ENCODE results near the gene KLHL26. TPM values are rescaled to one million over a fixed set of nuclear protein-coding genes. Genes with fewer than 3 reads are reported as not detected.
A peak's percentile ranks its signal among the peaks of the same experiment; 100 is the strongest.

The KLHL26 gene
- total and polyA plus RNA-seq, 2 of the 13 experiments (the other 11 are each of a cell fraction or from before 2014, with no cell fraction given): 1.5 to 1.7 TPM

DNA sequence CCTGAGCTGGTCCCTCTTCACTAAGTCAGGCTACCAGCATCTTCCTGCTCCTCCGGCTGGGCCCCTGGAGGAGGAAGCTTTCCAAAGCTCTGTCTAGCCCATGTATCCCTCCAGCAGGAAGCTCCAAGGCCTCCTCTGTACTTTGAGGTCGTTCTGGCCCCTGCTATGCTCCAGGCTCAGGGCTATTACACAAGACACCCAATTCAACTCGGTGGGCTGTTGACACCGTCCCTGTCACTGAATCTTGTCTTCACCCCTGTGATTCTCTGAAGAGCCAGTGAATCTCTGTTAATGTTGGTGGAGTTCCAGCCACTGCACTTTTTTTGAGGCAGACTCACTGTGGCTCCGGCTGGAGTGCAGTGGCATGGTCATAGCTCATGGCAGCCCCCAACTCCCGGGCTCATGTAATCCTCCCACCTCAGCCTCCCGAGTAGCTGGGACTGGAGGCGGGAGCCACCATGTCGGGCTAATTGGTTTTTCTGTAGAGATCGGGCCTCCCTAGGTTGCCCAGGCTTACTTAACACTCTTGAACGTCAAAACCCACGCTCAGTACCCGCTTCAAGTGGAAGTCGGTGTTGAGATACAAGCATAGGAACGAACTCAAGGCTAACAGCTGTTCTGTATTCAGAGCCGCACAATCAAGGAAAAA, 48.7 kb upstream of the KLHL26 start (continued):
- TF ChIP-seq, protein P1, sequence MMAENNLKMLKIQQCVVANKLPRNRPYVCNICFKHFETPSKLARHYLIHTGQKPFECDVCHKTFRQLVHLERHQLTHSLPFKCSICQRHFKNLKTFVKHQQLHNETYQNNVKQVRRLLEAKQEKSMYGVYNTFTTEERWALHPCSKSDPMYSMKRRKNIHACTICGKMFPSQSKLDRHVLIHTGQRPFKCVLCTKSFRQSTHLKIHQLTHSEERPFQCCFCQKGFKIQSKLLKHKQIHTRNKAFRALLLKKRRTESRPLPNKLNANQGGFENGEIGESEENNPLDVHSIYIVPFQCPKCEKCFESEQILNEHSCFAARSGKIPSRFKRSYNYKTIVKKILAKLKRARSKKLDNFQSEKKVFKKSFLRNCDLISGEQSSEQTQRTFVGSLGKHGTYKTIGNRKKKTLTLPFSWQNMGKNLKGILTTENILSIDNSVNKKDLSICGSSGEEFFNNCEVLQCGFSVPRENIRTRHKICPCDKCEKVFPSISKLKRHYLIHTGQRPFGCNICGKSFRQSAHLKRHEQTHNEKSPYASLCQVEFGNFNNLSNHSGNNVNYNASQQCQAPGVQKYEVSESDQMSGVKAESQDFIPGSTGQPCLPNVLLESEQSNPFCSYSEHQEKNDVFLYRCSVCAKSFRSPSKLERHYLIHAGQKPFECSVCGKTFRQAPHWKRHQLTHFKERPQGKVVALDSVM (CRISPR knock-in tag; IDR thresholded peaks at IDR 0.05): peak; percentile 46; the same call in 1 of the 2 replicates
- TF ChIP-seq SOX13 (IDR thresholded peaks at IDR 0.05) (no peak), SOX13 (CRISPR knock-in tag; conservative IDR thresholded peaks at IDR 0.05 in 1 of 2, IDR thresholded peaks at IDR 0.05 in 1 of 2) (0 out of 4 replicates have a peak, but pooled peaks of 1 of the 2 experiments have one; percentile 2), TOPORS (CRISPR knock-in tag; IDR thresholded peaks at IDR 0.05) (no peak), TP53 (CRISPR knock-in tag; conservative IDR thresholded peaks at IDR 0.05) (no peak), SAP130 (CRISPR knock-in tag; IDR thresholded peaks at IDR 0.05; ENCODE audit: low read depth) (peak; percentile 50; the same call in 1 of the 2 replicates)
- TF ChIP-seq, protein P2, sequence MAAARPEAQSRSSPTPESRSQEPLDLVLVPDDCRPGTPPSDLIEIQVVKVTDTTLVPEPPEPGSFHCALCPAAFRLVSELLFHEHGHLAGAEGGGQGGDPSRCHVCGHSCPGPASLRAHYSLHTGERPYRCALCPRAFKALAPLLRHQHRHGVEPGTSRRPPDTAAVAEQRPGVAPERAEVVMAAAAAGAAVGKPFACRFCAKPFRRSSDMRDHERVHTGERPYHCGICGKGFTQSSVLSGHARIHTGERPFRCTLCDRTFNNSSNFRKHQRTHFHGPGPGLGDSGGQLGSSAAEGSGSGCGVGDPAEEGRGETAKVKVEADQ (CRISPR knock-in tag; IDR thresholded peaks at IDR 0.05; ENCODE audit: borderline replicate concordance): no peak

DNA sequence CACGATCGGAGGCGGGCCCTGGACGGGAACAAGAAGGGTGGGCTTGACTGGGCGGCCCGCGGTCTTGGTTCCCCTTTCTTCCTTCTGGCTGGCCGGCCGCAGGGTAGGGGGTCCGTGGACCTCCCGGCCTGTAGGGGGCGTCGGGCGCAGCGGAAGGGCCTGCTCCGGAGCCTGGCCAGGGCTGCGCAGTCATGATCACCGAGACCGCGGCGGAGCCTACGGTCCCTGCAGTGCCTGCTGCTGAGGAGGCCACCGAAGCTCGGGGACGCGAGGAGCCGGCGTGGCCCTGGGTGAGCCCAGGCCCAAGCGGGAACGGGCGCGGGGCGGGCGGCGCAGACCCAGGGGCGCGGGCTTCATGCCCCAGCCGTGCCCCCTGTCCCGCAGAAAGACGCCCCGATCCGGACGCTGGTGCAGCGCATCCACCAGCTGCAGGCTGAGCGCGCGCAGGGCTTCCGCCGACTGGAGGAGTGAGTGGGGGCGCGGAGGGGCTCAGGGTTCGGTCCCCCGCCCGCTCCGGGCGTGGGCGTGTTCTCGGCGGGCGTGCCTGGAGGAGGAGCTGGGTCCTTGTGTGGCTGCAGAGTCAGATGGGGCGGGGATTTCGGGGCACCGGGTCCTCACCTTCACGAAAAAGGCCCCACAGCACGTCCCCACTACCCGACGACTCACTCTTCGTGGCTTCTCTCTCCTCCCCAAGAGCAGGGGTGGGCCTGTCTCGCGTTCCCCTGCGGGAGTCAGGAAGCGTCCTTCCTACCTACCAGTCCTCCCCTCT, 48.0 kb upstream of the KLHL26 start, which contains the start of gene REX1BD:
REX1BD (plus strand) TSS at position 188 of the 769 bp plus-strand sequence; CDS start at position 192, 4 bp downstream.
- Histone ChIP-seq H3K27me3 (ENCODE audit: control insufficient read depth in 1 of 2, insufficient read depth in 2 of 2, low read length in 2 of 2) (no peaks in the 10 kb centered on the region; a peak in 1 of 5 replicates), H3K4me1 (ENCODE audit: insufficient read depth, low read length) (peaks cover 33% of the 10 kb centered on the region), H3K4me3 (replicated peaks in 1 of 3; ENCODE audit: insufficient read depth in 1 of 3, low read depth in 2 of 3, low read length in 3 of 3) (peak within 1 kb of the TSS; percentile 59 to 85 (median 68)), H3K27ac (ENCODE audit: extremely low read length, insufficient read depth, low read length) (peak within 1 kb of the TSS; percentile 92), H3K36me3 (replicated peaks in 1 of 2; ENCODE audit: control insufficient read depth in 1 of 2, insufficient read depth in 2 of 2, low read length in 2 of 2) (peaks cover 0 to 9% of the 10 kb centered on the region in 2 experiments; a peak in 1 of 5 replicates), H4K20me1 (ENCODE audit: insufficient read depth, low read length) (no peaks in the 10 kb centered on the region), H3K9me3 (ENCODE audit: low read length) (no peaks in the 10 kb centered on the region), H2AFZ (ENCODE audit: low read length) (no peak within 1 kb of the TSS), H3K9ac (ENCODE audit: insufficient read depth, low read depth, low read length) (peak within 1 kb of the TSS; percentile 75), H3K4me2 (ENCODE audit: low read depth, low read length) (peak within 1 kb of the TSS; percentile 96), H3K79me2 (ENCODE audit: insufficient read depth, low read length) (no peaks in the 10 kb centered on the region)
- no peak for FAIRE-seq
- intact Hi-C loops (cut with micrococcal nuclease; ENCODE audit: unreplicated experiment): loop anchor here (1.0 to 2.0 kb wide), 2 partner anchors 86 to 120 kb away; no protein-coding TSS in a partner anchor
- ChIA-PET CTCF (ENCODE audit: low intra/inter-chr PET ratio, low total read pairs) (no interaction called here), POLR2A (interaction anchor here (0.7 to 3.2 kb wide), 26 partner anchors 10 to 365 kb away, joined by 3 to 74 read pairs (median 4); partner anchors contain the start of genes CRLF1, ELL, KXD1 and TMEM59L)
- BruUV-seq (replicated peaks): no TSS peak
- DNase-seq (ENCODE audit: low spot score): peak; percentile 78
- in situ Hi-C loops (cut with HindIII; ENCODE audit: extremely low pct_ligation_motif_present, low pct_unique_long_range_greater_than_20kb): no loop called here
- ATAC-seq: peak; percentile 84
- under 1% methylated on average over 22 of the region's 72 CpGs for whole genome bisulfite sequencing (ENCODE audit: low lambda C conversion rate)
- no peak for TF ChIP-seq EP300 (IDR thresholded peaks at IDR 0.05; ENCODE audit: low read depth in 2 of 2, low read length in 2 of 2)
- TF ChIP-seq EP300 (CRISPR knock-in tag; IDR thresholded peaks at IDR 0.05; ENCODE audit: borderline replicate concordance): no peak; the same call in none of the 2 replicates
- TF ChIP-seq KDM6A (CRISPR knock-in tag; IDR thresholded peaks at IDR 0.05; ENCODE audit: low read depth): 0 out of 2 replicates have a peak, but pooled peaks have one; percentile 18
- TF ChIP-seq ATAD3A (CRISPR knock-in tag; IDR thresholded peaks at IDR 0.05): no peak
- TF ChIP-seq WIZ (CRISPR knock-in tag; IDR thresholded peaks at IDR 0.05): no peak
- TF ChIP-seq ZMYM3 (CRISPR knock-in tag; IDR thresholded peaks at IDR 0.05): peak; percentile 79
- peak; percentile 46; the same call in 1 of the 2 replicates for TF ChIP-seq ZNF792 (CRISPR knock-in tag; IDR thresholded peaks at IDR 0.05)
- TF ChIP-seq BRD4 (CRISPR knock-in tag; IDR thresholded peaks at IDR 0.05): peak; percentile 91
- peak; percentile 53; the same call in 1 of the 2 replicates for TF ChIP-seq FOSL2 (CRISPR knock-in tag; IDR thresholded peaks at IDR 0.05)
- TF ChIP-seq HNF4A (CRISPR knock-in tag; IDR thresholded peaks at IDR 0.05): peak; percentile 28; the same call in 1 of the 2 replicates
- no peak for TF ChIP-seq RELA (CRISPR knock-in tag; IDR thresholded peaks at IDR 0.05)
- no peak for TF ChIP-seq PHB2 (IDR thresholded peaks at IDR 0.05; ENCODE audit: partially characterized antibody)
- TF ChIP-seq ZNF605 (CRISPR knock-in tag; IDR thresholded peaks at IDR 0.05): no peak
- peak; percentile 73; the same call in 1 of the 2 replicates for TF ChIP-seq ZNF83 (CRISPR knock-in tag; IDR thresholded peaks at IDR 0.05; ENCODE audit: borderline replicate concordance)
